HCT116 (cell line): ENCODE data around the gene ORC6. TPM values are rescaled to one million over a fixed set of nuclear protein-coding genes. Genes with fewer than 3 reads are reported as not detected.

Experiments used
- ATAC-seq: fragments of 200-7000 bp; cut with Tn5 transposase; 2 replicates; pipeline ENCODE4 v1.9.1; 2020; ENCODE audit warnings: mild to moderate bottlenecking, moderate library complexity
- BruUV-seq: library from RNA; stranded (reverse); fragments of 400-500 nt; replicated peaks from 2 replicates; lab custom pipeline; 2021; lab: Mats Ljungman, UMichigan
- CTCF ChIA-PET: fragments of 300-600 bp; sonication (Branson Sonifier 250); formaldehyde crosslinking; loops from one replicate; lab custom pipeline; 2021; ENCODE audit warnings: antibody characterized with exemption; lab: Charles Lee
- POLR2A ChIA-PET: fragments of 300-600, 350-600 bp; sonication (Branson Sonifier 250); formaldehyde crosslinking; loops from one replicate; lab custom pipeline; 2021; ENCODE audit warnings: antibody characterized with exemption; lab: Charles Lee
- RAD21 ChIA-PET, 2 experiments: fragments of 300-600 bp; sonication (Branson Sonifier 250); formaldehyde crosslinking; loops; one replicate each; lab custom pipeline; 2023; ENCODE audit warnings: low total read pairs in 2 of 2; ENCODE audit not compliant: uncharacterized antibody in 2 of 2, unreplicated experiment in 2 of 2, low non-redundant PET in 1 of 2; lab: Charles Lee
- DNase-seq: peaks from one replicate; pipeline ENCODE4 v3.0.0-alpha.2; 2010; ENCODE audit warnings: low read depth, low spot score
- H2AFZ ChIP-seq: fragments of 200-600 bp; shearing (Covaris generic), sonication (generic); 2 replicates; pipeline ENCODE4 v1.6.1; 2017; ENCODE audit warnings: low read depth, mixed run types, mixed read lengths, antibody characterized with exemption, low read length; ENCODE audit not compliant: poor library complexity, severe bottlenecking
- H3K27ac ChIP-seq: 2 replicates; pipeline ENCODE4 v1.5.1; 2012; ENCODE audit warnings: low read depth, low read length
- H3K27me3 ChIP-seq: fragments of 200-600 bp; sonication (generic); 2 replicates; pipeline ENCODE4 v1.6.1; 2016; ENCODE audit warnings: mixed run types, low read length, mixed read lengths; ENCODE audit not compliant: insufficient read depth
- H3K36me3 ChIP-seq, 2 experiments: fragments of 200-500 bp in 1 of 2; fragments of 200-600 bp in 1 of 2; sonication (Bioruptor generic) in 1 of 2; sonication (generic) in 1 of 2; 2 replicates each; pipeline versions ENCODE4 v1.5.1 to v1.6.1; 2014 to 2016; ENCODE audit warnings: low read length in 2 of 2, inconsistent platforms in 1 of 2, mixed read lengths in 1 of 2, mixed run types in 1 of 2; ENCODE audit not compliant: insufficient read depth in 2 of 2, control insufficient read depth in 1 of 2
- H3K4me1 ChIP-seq, 2 experiments: fragments of 200-600 bp in 1 of 2; sonication (generic) in 1 of 2; 2 replicates each; pipeline versions ENCODE4 v1.5.1 to v1.6.1; 2012 to 2017; ENCODE audit warnings: low read length in 2 of 2, inconsistent platforms in 1 of 2, mild to moderate bottlenecking in 1 of 2, mixed read lengths in 1 of 2, mixed run types in 1 of 2, moderate library complexity in 1 of 2; ENCODE audit not compliant: insufficient read depth in 2 of 2, control insufficient read depth in 1 of 2
- H3K4me2 ChIP-seq: fragments of 200-600 bp; sonication (generic); 2 replicates; pipeline ENCODE4 v1.6.1; 2017; ENCODE audit warnings: mixed run types, low read length, mixed read lengths
- H3K4me3 ChIP-seq, 2 experiments: fragments of 200-600 bp in 1 of 2; sonication (generic) in 1 of 2; replicated peaks in 1 of 2; 2 replicates each; pipeline ENCODE4 v1.5.1; 2011 to 2016; ENCODE audit warnings: low read length in 2 of 2, control low read depth in 1 of 2, low read depth in 1 of 2, mild to moderate bottlenecking in 1 of 2, mixed read lengths in 1 of 2, mixed run types in 1 of 2
- H3K79me2 ChIP-seq: fragments of 200-600 bp; sonication (generic); 2 replicates; pipeline ENCODE4 v1.6.1; 2017; ENCODE audit warnings: mild to moderate bottlenecking, mixed run types, low read length, moderate library complexity, mixed read lengths; ENCODE audit not compliant: insufficient read depth
- H3K9ac ChIP-seq: fragments of 200-600 bp; sonication (generic); 2 replicates; pipeline ENCODE4 v1.6.1; 2016; ENCODE audit warnings: low read length, mixed read lengths
- H3K9me2 ChIP-seq: fragments of 200-600 bp; sonication (generic), shearing (Covaris generic); 2 replicates; pipeline ENCODE4 v1.6.1; 2017; ENCODE audit warnings: mixed run types, mild to moderate bottlenecking, moderate library complexity; ENCODE audit not compliant: insufficient read depth
- H3K9me3 ChIP-seq, 2 experiments: fragments of 200-500 bp in 1 of 2; fragments of 200-600 bp in 1 of 2; sonication (Bioruptor generic) in 1 of 2; sonication (generic) in 1 of 2; 2 replicates each; pipeline ENCODE4 v1.6.1; 2014 to 2017; ENCODE audit warnings: low read length in 2 of 2, mixed read lengths in 2 of 2, inconsistent platforms in 1 of 2, low read depth in 1 of 2, mild to moderate bottlenecking in 1 of 2, mixed run types in 1 of 2, moderate library complexity in 1 of 2; ENCODE audit not compliant: control insufficient read depth in 1 of 2, insufficient read depth in 1 of 2
- H4K20me1 ChIP-seq: fragments of 200-600 bp; sonication (generic), shearing (Covaris generic); 2 replicates; pipeline ENCODE4 v1.6.1; 2017; ENCODE audit warnings: mixed run types, mild to moderate bottlenecking, moderate library complexity; ENCODE audit not compliant: insufficient read depth
- ATF3 ChIP-seq: IDR thresholded peaks from 2 replicates; pipeline ENCODE4 v1.6.1; 2012
- EZH2phosphoT487 ChIP-seq: fragments of 200-600 bp; IDR thresholded peaks from 2 replicates; pipeline ENCODE4 v1.6.1; 2018; ENCODE audit warnings: antibody characterized with exemption, borderline replicate concordance
- FOSL1 ChIP-seq: IDR thresholded peaks from 2 replicates; pipeline ENCODE4 v1.6.1; 2012; ENCODE audit warnings: low read depth
- JUND ChIP-seq: IDR thresholded peaks from 2 replicates; pipeline ENCODE4 v1.6.1; 2012
- POLR2A ChIP-seq: IDR thresholded peaks from 2 replicates; pipeline ENCODE4 v1.7.0; 2011; ENCODE audit warnings: borderline replicate concordance; ENCODE audit not compliant: insufficient read depth, insufficient read length; ENCODE audit errors: extremely low read depth
- POLR2AphosphoS5 ChIP-seq: IDR thresholded peaks from 2 replicates; pipeline ENCODE4 v1.6.1; 2011; ENCODE audit warnings: mild to moderate bottlenecking, low read depth, low read length, moderate library complexity
- REST ChIP-seq: IDR thresholded peaks from 2 replicates; pipeline ENCODE4 v1.6.1; 2012; ENCODE audit warnings: low read depth
- ZBTB33 ChIP-seq: IDR thresholded peaks from 2 replicates; pipeline ENCODE4 v1.6.1; 2011; ENCODE audit warnings: mild to moderate bottlenecking, low read length, moderate library complexity; ENCODE audit not compliant: insufficient replicate concordance; ENCODE audit errors: extremely low read depth
- ZFX ChIP-seq: fragments of 450-650 bp; IDR thresholded peaks from 2 replicates; pipeline ENCODE4 v1.6.1; 2017
- intact Hi-C: fragments of 100-400 bp; cut with micrococcal nuclease; formaldehyde crosslinking; loops from 2 replicates; pipeline ENCODE4 v1.10.0; 2022
- total RNA-seq: library from RNA; stranded (reverse); gene quantifications from one replicate; pipeline ENCODE4 v1.2.1, GENCODE V29; 2021; ENCODE audit not compliant: unreplicated experiment

Gene ORC6
- total RNA-seq, 1 experiment from 2014 or later: 44.7 TPM

- BruUV-seq: no TSS peak
- ChIA-PET RAD21 (no interaction called here), CTCF (interaction anchor here (1.2 kb wide), 1 partner anchor 18 kb away, joined by 4 read pairs; no protein-coding TSS in a partner anchor), POLR2A (no interaction called here)
- no peaks in the 10 kb centered on the region for H3K9me2 ChIP-seq
- H3K36me3 ChIP-seq: peaks cover 34 to 45% of the 10 kb centered on the region in 2 experiments
- no peaks in the 10 kb centered on the region for H3K27me3 ChIP-seq
- intact Hi-C loops: no loop called here
- ATAC-seq (no peak), DNase-seq (no peak)
- H3K79me2 ChIP-seq: peaks cover 59% of the 10 kb centered on the region
- peaks cover 14 to 23% of the 10 kb centered on the region in 2 experiments; a peak in 3 of 4 replicates for H3K4me1 ChIP-seq
- H4K20me1 ChIP-seq: peaks cover 11% of the 10 kb centered on the region; the same call in 1 of the 2 replicates
- 0 out of 4 replicates have a peak overlapping the region, but pooled peaks of 1 of the 2 experiments have one; percentile 95 for H3K4me3 ChIP-seq
- H3K27ac ChIP-seq: no peak overlapping the region
- no peak overlapping the region for H3K9ac ChIP-seq
- H2AFZ ChIP-seq: no peak overlapping the region
- H3K9me3 ChIP-seq: no peaks in the 10 kb centered on the region
- TF ChIP-seq POLR2A: no peak
- TF ChIP-seq ATF3: no peak
- no peak for TF ChIP-seq FOSL1
- no peak for TF ChIP-seq JUND
- no peak for TF ChIP-seq EZH2phosphoT487
- no peak for TF ChIP-seq POLR2AphosphoS5
- TF ChIP-seq ZFX: no peak
- TF ChIP-seq ZBTB33: no peak
- TF ChIP-seq REST: no peak
- H3K4me2 ChIP-seq: peak overlapping the region; percentile 90; the same call in 1 of the 2 replicates
These were observed 2.3 kb downstream of the ORC6 start for GRCh38 chr16:46691726-46692125.
